CD8-positive, alpha-beta memory T cell (primary cell): ENCODE data around the gene DAB1. TPM values are rescaled to one million over a fixed set of nuclear protein-coding genes. Genes with fewer than 3 reads are reported as not detected.
A peak's percentile ranks its signal among the peaks of the same experiment; 100 is the strongest.

Experiments used
- CTCF ChIA-PET: fragments of 350-600 bp; sonication (Branson Sonifier 250); formaldehyde crosslinking; loops from one replicate; lab custom pipeline; 2021; ENCODE audit warnings: antibody characterized with exemption; lab: Charles Lee
- POLR2A ChIA-PET: fragments of 350-600 bp; sonication (Branson Sonifier 250); formaldehyde crosslinking; loops from one replicate; lab custom pipeline; 2021; ENCODE audit warnings: antibody characterized with exemption; lab: Charles Lee
- DNase-seq, 5 donors: peaks; one replicate each; pipeline versions ENCODE4 v3.0.0 to v3.0.0-alpha.2; 2020 to 2022; ENCODE audit warnings: mixed read lengths in 1 of 5
- H3K27ac ChIP-seq: one replicate; pipeline ENCODE4 v1.7.0; 2013; ENCODE audit warnings: low read depth, mild to moderate bottlenecking, low read length, moderate library complexity
- H3K27me3 ChIP-seq: 2 replicates; pipeline ENCODE4 v1.7.0; 2013; ENCODE audit warnings: low read length, mild to moderate bottlenecking; ENCODE audit not compliant: insufficient read depth, poor library complexity, severe bottlenecking
- H3K36me3 ChIP-seq: 2 replicates; pipeline ENCODE4 v1.7.0; 2013; ENCODE audit warnings: mild to moderate bottlenecking, low read length, moderate library complexity; ENCODE audit not compliant: insufficient read depth
- H3K4me1 ChIP-seq: 2 replicates; pipeline ENCODE4 v1.7.0; 2013; ENCODE audit warnings: mild to moderate bottlenecking, low read length, moderate library complexity; ENCODE audit not compliant: insufficient read depth
- H3K4me3 ChIP-seq: 2 replicates; pipeline ENCODE4 v1.7.0; 2013; ENCODE audit warnings: mild to moderate bottlenecking, low read length
- H3K9me3 ChIP-seq: 2 replicates; pipeline ENCODE4 v1.7.0; 2013; ENCODE audit warnings: mild to moderate bottlenecking, low read length
- H3K27ac Mint-ChIP-seq, 8 donors: one replicate each; pipeline ENCODE4 v1.8.0; 2020 to 2021; ENCODE audit warnings: mixed read lengths in 8 of 8, mild to moderate bottlenecking in 6 of 8, inconsistent platforms in 3 of 8, moderate library complexity in 3 of 8
- H3K27me3 Mint-ChIP-seq, 2 donors: one replicate each; pipeline ENCODE4 v1.8.0; 2020 to 2021; ENCODE audit warnings: mixed read lengths in 2 of 2, mild to moderate bottlenecking in 1 of 2, moderate library complexity in 1 of 2
- H3K36me3 Mint-ChIP-seq, 3 donors: one replicate each; pipeline ENCODE4 v1.8.0; 2020 to 2021; ENCODE audit warnings: mixed read lengths in 3 of 3, inconsistent platforms in 1 of 3, mild to moderate bottlenecking in 1 of 3
- H3K4me1 Mint-ChIP-seq, 3 donors: one replicate each; pipeline ENCODE4 v1.8.0; 2020 to 2021; ENCODE audit warnings: mixed read lengths in 3 of 3, inconsistent platforms in 1 of 3, mild to moderate bottlenecking in 1 of 3
- H3K4me3 Mint-ChIP-seq, 7 donors: one replicate each; pipeline ENCODE4 v1.8.0; 2020 to 2021; ENCODE audit warnings: mixed read lengths in 7 of 7, mild to moderate bottlenecking in 6 of 7, moderate library complexity in 4 of 7, inconsistent platforms in 2 of 7
- H3K9me3 Mint-ChIP-seq, 5 donors: one replicate each; pipeline ENCODE4 v1.8.0; 2020 to 2022; ENCODE audit warnings: mixed read lengths in 5 of 5, mild to moderate bottlenecking in 3 of 5, moderate library complexity in 2 of 5, inconsistent platforms in 1 of 5
- polyA plus RNA-seq: library from polyadenylated mRNA; unstranded; fragments of 300-500 nt; fragmentation: Illumina TruSeq; gene quantifications from one replicate; pipeline ENCODE4 v1.2.3, GENCODE V29; 2021
- total RNA-seq, 2 experiments: library from RNA; stranded (reverse); gene quantifications; one replicate each; pipeline ENCODE4 v1.2.3, GENCODE V29; 2021

DAB1 gene
- total and polyA plus RNA-seq, 3 experiments from 2014 or later, result 0.09 to 1.7 TPM; not detected in 1

DNA sequence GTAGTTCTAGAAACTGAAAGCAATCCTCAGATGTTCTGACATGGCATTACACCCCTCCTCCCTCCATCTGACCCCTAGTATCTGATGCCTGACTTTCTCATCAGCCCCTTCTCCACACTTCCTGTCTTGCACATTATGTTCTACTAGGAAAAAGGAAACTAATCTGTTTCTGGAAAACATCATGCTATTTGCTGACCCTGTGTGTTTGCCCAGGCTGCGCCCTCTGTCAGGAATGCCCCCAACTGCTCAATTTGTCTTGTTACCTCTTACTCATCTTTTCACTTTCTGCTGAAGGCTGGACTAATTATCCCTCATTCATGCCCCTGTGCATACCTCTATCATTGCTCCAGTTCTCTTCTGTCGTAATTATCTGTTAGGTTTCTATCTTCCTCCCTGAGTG is 37.5 kb upstream of the DAB1 start:
- H3K36me3 ChIP-seq, result no peaks in the 10 kb centered on the region
- Mint-ChIP-seq H3K4me3 (no peak overlapping the region), H3K27me3 (peaks cover 0 to 2% of the 10 kb centered on the region in 2 donors), H3K9me3 (peaks cover 0 to 11% (median 5%) of the 10 kb centered on the region in 5 donors), H3K4me1 (no peaks in the 10 kb centered on the region), H3K36me3 (peaks cover 0 to 3% (median 0%) of the 10 kb centered on the region in 3 donors), H3K27ac (no peak overlapping the region)
- H3K27ac ChIP-seq, result no peak overlapping the region
- DNase-seq, result no peak
- ChIA-PET POLR2A (no interaction called here), CTCF (interaction anchor here (0.7 kb wide), 1 partner anchor 634 kb away, joined by 3 read pairs; no protein-coding TSS in a partner anchor)
- H3K27me3 ChIP-seq, result no peaks in the 10 kb centered on the region
- H3K4me3 ChIP-seq, result no peak overlapping the region
- H3K4me1 ChIP-seq, result no peaks in the 10 kb centered on the region
- no peaks in the 10 kb centered on the region for H3K9me3 ChIP-seq

DNA sequence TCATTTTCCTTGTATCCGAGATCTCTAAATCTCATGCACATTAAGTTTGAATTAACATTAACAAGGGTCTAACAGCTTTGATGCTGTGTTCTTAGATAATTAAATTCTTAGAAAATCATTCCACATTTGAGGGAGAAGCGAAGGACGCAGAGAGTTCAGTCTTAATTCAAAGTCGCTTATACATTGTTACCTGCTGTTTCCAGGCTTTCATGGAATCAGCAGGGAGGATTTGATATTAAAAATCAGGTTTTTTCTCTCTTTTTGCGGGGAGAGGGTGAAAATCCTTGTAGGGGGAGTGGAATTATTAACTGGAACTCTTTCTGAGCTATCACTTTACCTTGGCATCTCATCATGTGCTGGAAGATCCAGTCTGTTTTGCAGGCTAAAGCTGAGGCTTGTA is 27.7 kb upstream of the DAB1 start:
- peaks cover 5 to 9% of the 10 kb centered on the region in 2 donors for H3K27me3 Mint-ChIP-seq
- Histone ChIP-seq H3K4me3 (no peak overlapping the region), H3K4me1 (no peaks in the 10 kb centered on the region), H3K36me3 (no peaks in the 10 kb centered on the region), H3K27me3 (no peaks in the 10 kb centered on the region), H3K9me3 (no peaks in the 10 kb centered on the region), H3K27ac (no peak overlapping the region)
- ChIA-PET POLR2A (no interaction called here), CTCF (no interaction called here)
- DNase-seq, result no peak
- H3K9me3 Mint-ChIP-seq, result peaks cover 0 to 15% (median 2%) of the 10 kb centered on the region in 5 donors
- H3K27ac Mint-ChIP-seq, result no peak overlapping the region
- H3K4me1 Mint-ChIP-seq, result no peaks in the 10 kb centered on the region
- no peak overlapping the region for H3K4me3 Mint-ChIP-seq
- no peaks in the 10 kb centered on the region for H3K36me3 Mint-ChIP-seq

DNA sequence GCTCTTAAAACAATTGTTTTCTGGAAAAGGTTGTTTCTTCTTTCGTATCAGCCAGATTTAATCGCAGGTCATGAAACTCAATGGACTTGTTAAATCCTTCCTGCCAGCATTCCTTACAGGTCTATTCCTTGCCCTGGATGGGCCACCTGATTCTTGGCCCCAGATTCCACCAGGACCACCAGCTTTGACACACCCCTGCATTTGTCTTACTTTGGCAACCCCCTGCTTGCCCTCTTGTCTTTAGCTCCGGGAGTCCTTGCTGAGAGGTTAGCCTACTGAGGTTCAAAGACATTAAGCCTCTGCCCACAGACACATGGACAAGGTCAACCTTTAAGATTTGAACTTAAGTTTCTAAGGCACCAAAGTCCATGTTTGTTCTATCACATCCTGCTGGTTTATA is 27.1 kb upstream of the DAB1 start:
- CTCF ChIA-PET, result no interaction called here

DNA sequence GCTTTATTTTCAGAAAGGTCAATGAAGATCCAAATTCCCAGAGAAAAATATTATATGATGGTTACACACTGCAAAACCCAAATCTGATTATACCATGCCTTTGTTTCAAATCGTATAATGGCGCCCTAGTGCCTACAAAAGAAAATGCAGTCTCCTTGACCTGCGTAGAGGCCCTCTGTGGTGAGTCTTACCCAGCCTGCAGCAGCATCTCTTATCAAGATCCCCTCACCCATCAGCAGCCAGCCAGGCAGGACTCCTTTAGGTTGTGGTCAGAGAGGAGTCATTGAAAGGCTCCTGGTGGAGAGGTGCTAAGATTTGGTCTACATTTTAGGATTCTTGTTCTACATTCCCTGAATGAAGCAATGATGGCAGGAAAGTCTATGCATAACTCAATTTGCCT is 23.7 kb upstream of the DAB1 start:
- H3K4me1 ChIP-seq, result no peaks in the 10 kb centered on the region
- H3K36me3 Mint-ChIP-seq, result no peaks in the 10 kb centered on the region
- H3K27me3 Mint-ChIP-seq, result peaks cover 0 to 11% of the 10 kb centered on the region in 2 donors
- no peak for DNase-seq
- no peaks in the 10 kb centered on the region for H3K36me3 ChIP-seq
- peaks cover 0 to 11% (median 0%) of the 10 kb centered on the region in 5 donors for H3K9me3 Mint-ChIP-seq
- no peaks in the 10 kb centered on the region for H3K9me3 ChIP-seq
- H3K4me3 ChIP-seq, result no peak overlapping the region
- no peaks in the 10 kb centered on the region for H3K4me1 Mint-ChIP-seq
- CTCF ChIA-PET, result no interaction called here
- H3K27ac ChIP-seq, result no peak overlapping the region
- no peak overlapping the region for H3K4me3 Mint-ChIP-seq
- H3K27me3 ChIP-seq, result peaks cover 3% of the 10 kb centered on the region
- POLR2A ChIA-PET, result no interaction called here
- H3K27ac Mint-ChIP-seq, result no peak overlapping the region

More for the DNA sequence above, 27.1 kb upstream of the DAB1 start:
- no peaks in the 10 kb centered on the region for H3K9me3 ChIP-seq
- no peaks in the 10 kb centered on the region for H3K36me3 ChIP-seq
- Mint-ChIP-seq H3K36me3 (no peaks in the 10 kb centered on the region), H3K4me1 (no peaks in the 10 kb centered on the region), H3K9me3 (peaks cover 0 to 15% (median 2%) of the 10 kb centered on the region in 5 donors), H3K4me3 (no peak overlapping the region), H3K27me3 (peaks cover 5 to 11% of the 10 kb centered on the region in 2 donors), H3K27ac (no peak overlapping the region)
- POLR2A ChIA-PET, result no interaction called here
- no peaks in the 10 kb centered on the region for H3K27me3 ChIP-seq
- H3K4me1 ChIP-seq, result no peaks in the 10 kb centered on the region
- no peak overlapping the region for H3K4me3 ChIP-seq
- no peak for DNase-seq
- H3K27ac ChIP-seq, result no peak overlapping the region

DNA sequence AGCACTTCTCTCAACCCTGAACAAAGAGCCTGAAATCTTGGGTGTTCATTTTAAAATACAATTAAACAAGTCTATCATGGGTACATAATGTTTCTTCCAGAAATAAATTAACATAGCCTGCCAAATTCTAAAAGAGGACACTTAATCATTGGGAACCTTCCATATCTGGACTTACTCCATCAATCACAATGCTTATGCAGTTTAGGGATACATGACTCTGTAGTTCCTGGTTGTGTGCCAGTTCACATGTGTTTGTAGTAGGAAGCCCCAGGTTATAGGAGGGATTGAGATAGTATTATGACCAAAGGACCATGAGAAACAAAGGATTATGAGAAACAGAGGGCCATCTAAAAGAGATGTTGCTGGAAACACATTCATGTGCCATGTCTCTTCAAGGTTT is 19.1 kb upstream of the DAB1 start:
- no peak for DNase-seq
- ChIA-PET POLR2A (no interaction called here), CTCF (no interaction called here)
- no peak overlapping the region for H3K27ac Mint-ChIP-seq
- peaks cover 0 to 3% (median 0%) of the 10 kb centered on the region in 5 donors for H3K9me3 Mint-ChIP-seq
- H3K4me1 Mint-ChIP-seq, result no peaks in the 10 kb centered on the region
- peaks cover 0 to 9% of the 10 kb centered on the region in 2 donors for H3K27me3 Mint-ChIP-seq
- Histone ChIP-seq H3K4me3 (no peak overlapping the region), H3K27me3 (peaks cover 3% of the 10 kb centered on the region), H3K9me3 (no peaks in the 10 kb centered on the region), H3K4me1 (no peaks in the 10 kb centered on the region), H3K36me3 (no peaks in the 10 kb centered on the region), H3K27ac (no peak overlapping the region)
- no peaks in the 10 kb centered on the region for H3K36me3 Mint-ChIP-seq
- H3K4me3 Mint-ChIP-seq, result no peak overlapping the region

DNA sequence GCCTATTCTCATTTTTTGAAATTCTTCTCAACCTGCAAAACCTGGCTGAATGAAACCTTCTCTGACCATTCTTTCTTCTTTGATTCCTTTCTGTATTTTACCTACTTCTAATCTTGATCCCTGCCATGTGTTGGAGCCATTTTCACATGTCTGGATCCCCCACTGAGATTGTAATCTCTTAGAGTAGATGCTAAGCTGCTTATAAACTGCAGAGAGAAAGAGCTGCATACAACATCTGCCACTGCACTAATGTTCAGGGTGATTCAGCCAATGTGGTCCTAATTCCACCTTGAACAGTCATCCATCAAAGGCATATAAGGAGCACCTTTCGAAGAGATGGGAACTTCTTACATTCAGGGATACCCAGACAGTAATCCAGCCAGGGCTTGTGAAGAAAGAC is 16.2 kb upstream of the DAB1 start:
- Histone ChIP-seq H3K4me3 (no peak overlapping the region), H3K36me3 (no peaks in the 10 kb centered on the region), H3K4me1 (no peaks in the 10 kb centered on the region), H3K27me3 (peaks cover 3% of the 10 kb centered on the region), H3K9me3 (no peaks in the 10 kb centered on the region), H3K27ac (no peak overlapping the region)
- Mint-ChIP-seq H3K4me3 (no peak overlapping the region), H3K27ac (no peak overlapping the region), H3K4me1 (no peaks in the 10 kb centered on the region), H3K27me3 (peaks cover 0 to 6% of the 10 kb centered on the region in 2 donors), H3K36me3 (no peaks in the 10 kb centered on the region), H3K9me3 (no peaks in the 10 kb centered on the region)
- POLR2A ChIA-PET, result no interaction called here
- no peak for DNase-seq
- CTCF ChIA-PET, result no interaction called here

DNA sequence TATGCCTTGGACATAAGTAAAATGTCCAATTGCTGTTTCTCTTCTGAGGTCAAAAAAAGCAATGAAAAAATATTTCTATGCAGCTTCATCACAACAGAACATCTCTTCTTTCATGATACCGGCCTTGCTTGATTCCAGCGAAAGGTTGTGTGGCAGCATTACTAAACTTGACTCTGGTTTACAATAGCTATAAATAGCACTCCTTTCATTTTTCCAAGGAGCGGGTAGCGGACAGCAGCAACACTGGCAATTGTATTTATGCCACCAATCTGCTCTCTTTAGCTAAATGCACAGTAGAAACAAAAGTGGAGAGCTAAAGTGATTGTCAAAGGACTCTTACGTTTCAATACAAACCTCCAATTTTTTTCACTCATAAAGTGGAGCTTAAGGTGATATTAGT is 7.5 kb upstream of the DAB1 start:
- CTCF ChIA-PET, result no interaction called here
- Histone ChIP-seq H3K27me3 (no peaks in the 10 kb centered on the region), H3K27ac (no peak overlapping the region), H3K4me3 (no peak overlapping the region), H3K9me3 (no peaks in the 10 kb centered on the region), H3K36me3 (no peaks in the 10 kb centered on the region), H3K4me1 (no peaks in the 10 kb centered on the region)
- Mint-ChIP-seq H3K27ac (no peak overlapping the region), H3K4me1 (no peaks in the 10 kb centered on the region), H3K36me3 (no peaks in the 10 kb centered on the region), H3K9me3 (peaks cover 0 to 4% (median 2%) of the 10 kb centered on the region in 5 donors), H3K4me3 (no peak overlapping the region), H3K27me3 (peaks cover 0 to 5% of the 10 kb centered on the region in 2 donors)
- DNase-seq, result no peak
- POLR2A ChIA-PET, result no interaction called here

DNA sequence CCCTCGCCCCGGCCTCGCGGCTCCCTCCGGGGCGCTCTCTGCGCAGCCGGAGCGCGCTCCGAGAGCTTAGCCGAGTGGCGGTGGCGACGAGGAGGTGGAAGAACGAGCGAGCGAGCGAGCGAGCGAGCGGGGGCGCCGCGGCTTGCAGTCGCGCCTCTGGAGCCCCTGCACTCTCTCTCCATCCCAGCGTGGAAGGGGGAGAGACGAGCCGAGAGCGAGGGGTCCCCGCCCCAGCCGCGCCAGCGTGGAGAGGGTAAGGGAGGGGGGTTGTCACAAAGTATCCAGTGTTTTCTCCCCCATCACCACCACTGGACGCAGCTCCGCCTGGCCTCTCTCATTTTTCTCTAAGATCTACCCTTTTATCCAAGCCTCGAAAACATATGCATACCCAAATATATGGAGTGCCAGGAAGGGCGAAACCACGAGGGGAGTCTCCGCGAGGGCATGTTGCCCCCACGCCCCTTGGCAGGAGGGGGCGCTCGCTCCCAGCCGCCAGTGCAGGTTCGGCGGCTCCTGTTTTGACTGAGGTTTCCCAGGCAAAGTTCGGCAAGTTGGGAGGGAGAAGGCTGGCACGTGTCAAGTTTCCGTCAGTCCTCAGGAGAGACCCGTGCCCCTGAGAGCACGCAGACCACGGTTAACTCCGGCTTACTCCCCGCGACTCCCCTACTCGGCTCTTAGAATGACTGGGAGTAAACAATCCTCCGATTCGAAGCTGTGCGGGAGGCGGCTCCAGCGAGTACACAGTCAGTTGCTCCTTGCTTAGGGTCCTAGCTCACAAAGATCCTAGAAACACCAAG is 569 bp upstream of the DAB1 start:
- ChIA-PET POLR2A (no interaction called here), CTCF (no interaction called here)
- H3K9me3 Mint-ChIP-seq, result peaks cover 0 to 4% (median 0%) of the 10 kb centered on the region in 5 donors
- H3K4me3 Mint-ChIP-seq, result peak overlapping the region in 5 of 7 donors; percentile 44 to 87 (median 73)
- H3K27ac ChIP-seq, result no peak overlapping the region
- DNase-seq, result no peak
- no peak overlapping the region for H3K4me3 ChIP-seq
- H3K9me3 ChIP-seq, result no peaks in the 10 kb centered on the region
- peaks cover 41 to 62% of the 10 kb centered on the region in 2 donors for H3K27me3 Mint-ChIP-seq
- H3K4me1 ChIP-seq, result no peaks in the 10 kb centered on the region
- peaks cover 4 to 11% (median 8%) of the 10 kb centered on the region in 3 donors for H3K4me1 Mint-ChIP-seq
- H3K36me3 ChIP-seq, result no peaks in the 10 kb centered on the region
- H3K27me3 ChIP-seq, result peaks cover 7% of the 10 kb centered on the region
- H3K36me3 Mint-ChIP-seq, result no peaks in the 10 kb centered on the region
- H3K27ac Mint-ChIP-seq, result no peak overlapping the region
